Neural cell (in vitro differentiated cells): Measurements from ENCODE around the gene ZNF804A. TPM values are rescaled to one million over a fixed set of nuclear protein-coding genes. Genes with fewer than 3 reads are reported as not detected.
"Not testable (repeated sequence)": the region's sequence is repeated elsewhere in the genome, so short reads cannot be mapped to it uniquely, and the experiment has no call there.

Experiments
- H2AFZ ChIP-seq: fragments of 200-600, 300-800 bp; sonication (generic), shearing (Covaris generic); 2 replicates; pipeline ENCODE4 v1.6.0; 2014; ENCODE audit warnings: low read depth, mild to moderate bottlenecking, antibody characterized with exemption, low read length, moderate library complexity
- H3F3A ChIP-seq: fragments of 200-600 bp; shearing (Covaris generic); 2 replicates; pipeline ENCODE4 v1.6.1; 2016; ENCODE audit warnings: mild to moderate bottlenecking, moderate library complexity, mixed read lengths, antibody characterized with exemption, low read length; ENCODE audit not compliant: insufficient read depth, poor library complexity, severe bottlenecking
- H3K27ac ChIP-seq: fragments of 200-600, 300-800 bp; sonication (generic), shearing (Covaris generic); 2 replicates; pipeline ENCODE4 v1.5.1; 2014; ENCODE audit warnings: mild to moderate bottlenecking, low read length, moderate library complexity
- H3K27me3 ChIP-seq: fragments of 300-800, 200-600 bp; sonication (generic), shearing (Covaris generic); 2 replicates; pipeline ENCODE4 v1.6.0; 2014; ENCODE audit warnings: mild to moderate bottlenecking, low read depth, low read length, moderate library complexity; ENCODE audit not compliant: insufficient read depth
- H3K36me3 ChIP-seq: fragments of 300-800, 200-600 bp; sonication (generic), shearing (Covaris generic); 2 replicates; pipeline ENCODE4 v1.5.1; 2014; ENCODE audit warnings: mild to moderate bottlenecking, antibody characterized with exemption, low read length, moderate library complexity; ENCODE audit not compliant: insufficient read depth
- H3K4me2 ChIP-seq: fragments of 300-800, 200-600 bp; sonication (generic), shearing (Covaris generic); 2 replicates; pipeline ENCODE4 v1.6.0; 2014; ENCODE audit warnings: mild to moderate bottlenecking, low read length
- H3K4me3 ChIP-seq: fragments of 300-800, 200-600 bp; sonication (generic), shearing (Covaris generic); 2 replicates; pipeline ENCODE4 v1.5.1; 2014; ENCODE audit warnings: mild to moderate bottlenecking, low read length, moderate library complexity
- H3K79me2 ChIP-seq: fragments of 200-600 bp; shearing (Covaris generic); replicated peaks from 2 replicates; pipeline ENCODE4 v1.6.0; 2014; ENCODE audit warnings: mild to moderate bottlenecking, low read length, moderate library complexity; ENCODE audit not compliant: insufficient read depth
- H3K9ac ChIP-seq: fragments of 300-800, 200-600 bp; sonication (generic), shearing (Covaris generic); 2 replicates; pipeline ENCODE4 v1.6.1; 2016; ENCODE audit warnings: mild to moderate bottlenecking, low read length, mixed read lengths
- H3K9me2 ChIP-seq: fragments of 200-600 bp; shearing (Covaris generic); 2 replicates; pipeline ENCODE4 v1.6.1; 2016; ENCODE audit warnings: mild to moderate bottlenecking, low read length, mixed read lengths; ENCODE audit not compliant: insufficient read depth
- H3K9me3 ChIP-seq: fragments of 200-600, 300-800 bp; sonication (generic), shearing (Covaris generic); 2 replicates; pipeline ENCODE4 v1.6.1; 2016; ENCODE audit warnings: mild to moderate bottlenecking, mixed run types, low read length, moderate library complexity, mixed read lengths
- H4K20me1 ChIP-seq: fragments of 200-600 bp; shearing (Covaris generic); 2 replicates; pipeline ENCODE4 v1.6.1; 2016; ENCODE audit warnings: mild to moderate bottlenecking, mixed run types; ENCODE audit not compliant: insufficient read depth
- EP300 ChIP-seq: fragments of 450-650 bp; conservative IDR thresholded peaks from 2 replicates; pipeline ENCODE4 v1.6.1; 2014; ENCODE audit warnings: antibody characterized with exemption, mild to moderate bottlenecking, moderate library complexity; ENCODE audit not compliant: poor library complexity, severe bottlenecking
- EZH2 ChIP-seq: fragments of 200-600, 300-800 bp; shearing (Covaris generic), sonication (generic); IDR thresholded peaks from 2 replicates; pipeline ENCODE4 v1.6.1; 2014; ENCODE audit warnings: antibody characterized with exemption, low read length, borderline replicate concordance, mild to moderate bottlenecking; ENCODE audit not compliant: insufficient read depth, poor library complexity, severe bottlenecking
- MXI1 ChIP-seq: fragments of 450-650 bp; conservative IDR thresholded peaks from 2 replicates; pipeline ENCODE4 v1.6.1; 2014; ENCODE audit warnings: antibody characterized with exemption, mild to moderate bottlenecking; ENCODE audit not compliant: poor library complexity, severe bottlenecking
- POLR2AphosphoS5 ChIP-seq: IDR thresholded peaks from 2 replicates; pipeline ENCODE4 v1.6.1; 2012
- RAD21 ChIP-seq: fragments of 450-650 bp; conservative IDR thresholded peaks from 2 replicates; pipeline ENCODE4 v1.6.1; 2014; ENCODE audit warnings: antibody characterized with exemption, mild to moderate bottlenecking, moderate library complexity
- REST ChIP-seq: IDR thresholded peaks from 2 replicates; pipeline ENCODE4 v1.6.1; 2012; ENCODE audit warnings: borderline replicate concordance
- SMC3 ChIP-seq: fragments of 450-650 bp; conservative IDR thresholded peaks from 2 replicates; pipeline ENCODE4 v1.6.1; 2014; ENCODE audit warnings: antibody characterized with exemption, mild to moderate bottlenecking, moderate library complexity; ENCODE audit not compliant: poor library complexity
- TAF1 ChIP-seq: IDR thresholded peaks from 2 replicates; pipeline ENCODE4 v1.6.1; 2012; ENCODE audit warnings: low read depth
- polyA plus RNA-seq: library from polyadenylated mRNA; depleted of rRNA; stranded (reverse); fragments of >200 nt; gene quantifications from 2 replicates; pipeline ENCODE4 v1.2.3, GENCODE V29; 2014

ZNF804A gene
- polyA plus RNA-seq, 1 donor from 2014 or later: 2.7 TPM

DNA sequence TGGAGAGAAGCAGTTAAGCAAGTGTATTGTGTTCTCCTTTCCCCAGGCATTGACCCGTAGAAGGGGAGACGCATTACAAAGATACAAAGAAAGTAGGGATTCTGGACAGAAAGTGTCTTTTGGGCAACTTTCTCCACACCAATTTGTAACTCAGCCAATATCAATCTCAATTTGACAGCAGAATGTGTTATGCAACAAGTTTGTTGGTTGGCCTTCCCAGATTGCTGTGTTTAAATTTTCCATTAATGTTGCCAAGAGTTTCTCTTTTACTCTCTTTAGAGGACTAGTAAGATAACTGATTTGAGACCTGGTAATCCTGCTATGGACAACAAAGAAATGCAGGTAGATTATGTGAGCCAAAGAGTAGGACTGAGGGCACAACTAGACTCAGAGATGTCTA, 279.6 kb downstream of the ZNF804A start:
- H4K20me1 ChIP-seq: no peaks in the 10 kb centered on the region
- H3F3A ChIP-seq: no peaks in the 10 kb centered on the region
- no peaks in the 10 kb centered on the region for H3K9me3 ChIP-seq
- no peak overlapping the region for H3K27ac ChIP-seq
- no peaks in the 10 kb centered on the region for H3K79me2 ChIP-seq
- H3K9me2 ChIP-seq: no peaks in the 10 kb centered on the region
- no peaks in the 10 kb centered on the region for H3K27me3 ChIP-seq
- no peak overlapping the region for H2AFZ ChIP-seq
- no peak overlapping the region for H3K4me3 ChIP-seq
- no peaks in the 10 kb centered on the region for H3K36me3 ChIP-seq
- H3K9ac ChIP-seq: no peak overlapping the region
- H3K4me2 ChIP-seq: no peak overlapping the region
- TF ChIP-seq TAF1 (no peak), RAD21 (no peak), POLR2AphosphoS5 (no peak), EZH2 (no peak), MXI1 (no peak), REST (no peak), EP300 (no peak), SMC3 (no peak)

GRCh38 chr2:184879671-184880070, 281.3 kb downstream of the ZNF804A start:
- H3K9me2 ChIP-seq: no peaks in the 10 kb centered on the region
- no peak overlapping the region for H3K4me3 ChIP-seq
- H3K27me3 ChIP-seq: no peaks in the 10 kb centered on the region
- TF ChIP-seq REST (no peak), POLR2AphosphoS5 (no peak), RAD21 (no peak)
- H2AFZ ChIP-seq: no peak overlapping the region
- no peaks in the 10 kb centered on the region for H3F3A ChIP-seq
- H3K4me2 ChIP-seq: no peak overlapping the region
- H3K27ac ChIP-seq: no peak overlapping the region
- no peaks in the 10 kb centered on the region for H3K36me3 ChIP-seq
- no peaks in the 10 kb centered on the region for H3K79me2 ChIP-seq
- no peak overlapping the region for H3K9ac ChIP-seq
- H4K20me1 ChIP-seq: no peaks in the 10 kb centered on the region
- no peaks in the 10 kb centered on the region for H3K9me3 ChIP-seq

DNA sequence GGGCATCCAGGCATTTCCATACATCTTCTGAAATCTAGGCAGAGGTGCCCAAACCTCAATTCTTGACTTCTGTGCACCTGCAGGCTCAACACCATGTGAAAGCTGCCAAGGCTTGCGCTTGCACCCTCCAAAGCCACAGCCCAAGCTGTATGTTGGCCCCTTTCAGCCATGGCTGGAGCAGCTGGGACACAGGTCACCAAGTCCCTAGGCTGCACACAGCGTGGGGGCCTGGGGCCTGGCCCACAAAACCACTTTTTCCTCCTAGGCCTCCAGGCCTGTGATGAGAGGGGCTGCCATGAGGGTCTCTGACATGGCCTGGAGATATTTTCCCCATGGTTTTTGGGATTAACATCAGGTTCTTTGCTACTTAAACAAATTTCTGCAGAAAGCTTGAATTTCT, 288.3 kb downstream of the ZNF804A start:
- H3K9me3 ChIP-seq, H3K79me2 ChIP-seq, H3K36me3 ChIP-seq, H2AFZ ChIP-seq, H3K27ac ChIP-seq, H4K20me1 ChIP-seq, H3K9me2 ChIP-seq, H3K27me3 ChIP-seq, H3K9ac ChIP-seq, H3K4me2 ChIP-seq, H3F3A ChIP-seq, H3K4me3 ChIP-seq: not testable (repeated sequence)
